ENCODE data around the gene NACC2. TPM values are rescaled to one million over a fixed set of nuclear protein-coding genes. Genes with fewer than 3 reads are reported as not detected.

NACC2 gene
- polyA plus RNA-seq, 3 donors = 8.1 to 32.4 (median 8.7) TPM

DNA sequence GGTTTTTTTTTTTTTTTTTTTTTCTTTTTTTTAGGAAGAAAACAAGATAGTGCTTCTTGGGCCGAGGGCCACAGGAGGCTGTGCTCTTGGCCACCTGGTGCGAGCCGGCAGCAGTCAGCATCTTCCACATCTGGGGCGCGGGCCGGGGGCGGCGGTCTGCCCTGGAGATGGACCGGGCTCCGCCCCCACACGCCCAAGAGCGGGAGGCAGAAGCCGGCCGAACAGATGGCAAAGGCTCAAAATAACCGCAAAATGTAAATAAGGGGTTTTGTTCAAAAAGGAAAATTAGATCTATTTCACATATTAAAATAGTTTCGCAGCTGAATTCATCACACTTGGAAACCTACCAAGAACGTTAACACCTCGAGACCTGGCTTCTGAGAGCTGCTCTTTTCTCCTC lies 82.4 kb downstream of the NACC2 start:
- Mint-ChIP-seq H3K36me3 (peaks cover 49 to 86% of the 10 kb centered on the region in 2 donors), H3K27me3 (ENCODE audit: low read depth in 3 of 3) (peaks cover 0 to 2% (median 0%) of the 10 kb centered on the region in 3 donors), H3K9me3 (peaks cover 0 to 2% (median 0%) of the 10 kb centered on the region in 7 donors), H3K27ac (no peak overlapping the region), H3K4me1 (no peaks in the 10 kb centered on the region), H3K4me3 (no peak overlapping the region)
- no peak overlapping the region for H3K4me3 ChIP-seq (replicated peaks in 1 of 3; ENCODE audit: low read depth in 2 of 3, low read length in 3 of 3)
- no peak overlapping the region for H3K9ac ChIP-seq (ENCODE audit: insufficient read depth, low read length, poor library complexity, severe bottlenecking)
- H3K27me3 ChIP-seq (ENCODE audit: control insufficient read depth in 2 of 2, insufficient read depth in 2 of 2, low read length in 2 of 2) = no peaks in the 10 kb centered on the region
- H2AFZ ChIP-seq (ENCODE audit: insufficient read depth, low read depth, low read length, poor library complexity, severe bottlenecking) = no peak overlapping the region
- no peak overlapping the region for H3K4me2 ChIP-seq (replicated peaks; ENCODE audit: extremely low read depth, low read length, poor library complexity, severe bottlenecking)
- TF ChIP-seq, protein P1, sequence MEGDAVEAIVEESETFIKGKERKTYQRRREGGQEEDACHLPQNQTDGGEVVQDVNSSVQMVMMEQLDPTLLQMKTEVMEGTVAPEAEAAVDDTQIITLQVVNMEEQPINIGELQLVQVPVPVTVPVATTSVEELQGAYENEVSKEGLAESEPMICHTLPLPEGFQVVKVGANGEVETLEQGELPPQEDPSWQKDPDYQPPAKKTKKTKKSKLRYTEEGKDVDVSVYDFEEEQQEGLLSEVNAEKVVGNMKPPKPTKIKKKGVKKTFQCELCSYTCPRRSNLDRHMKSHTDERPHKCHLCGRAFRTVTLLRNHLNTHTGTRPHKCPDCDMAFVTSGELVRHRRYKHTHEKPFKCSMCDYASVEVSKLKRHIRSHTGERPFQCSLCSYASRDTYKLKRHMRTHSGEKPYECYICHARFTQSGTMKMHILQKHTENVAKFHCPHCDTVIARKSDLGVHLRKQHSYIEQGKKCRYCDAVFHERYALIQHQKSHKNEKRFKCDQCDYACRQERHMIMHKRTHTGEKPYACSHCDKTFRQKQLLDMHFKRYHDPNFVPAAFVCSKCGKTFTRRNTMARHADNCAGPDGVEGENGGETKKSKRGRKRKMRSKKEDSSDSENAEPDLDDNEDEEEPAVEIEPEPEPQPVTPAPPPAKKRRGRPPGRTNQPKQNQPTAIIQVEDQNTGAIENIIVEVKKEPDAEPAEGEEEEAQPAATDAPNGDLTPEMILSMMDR (IDR thresholded peaks at IDR 0.05) = no peak
- peaks cover 100% of the 10 kb centered on the region for H4K20me1 ChIP-seq (ENCODE audit: insufficient read depth, low read length)
- DNase-seq = no peak
- no peaks in the 10 kb centered on the region for H3K4me1 ChIP-seq (ENCODE audit: control insufficient read depth in 1 of 2, insufficient read depth in 2 of 2, low read length in 2 of 2)
- H3K27ac ChIP-seq (ENCODE audit: low read depth in 1 of 2, low read length in 2 of 2) = no peak overlapping the region
- intact Hi-C loops (cut with micrococcal nuclease) = no loop called here
- H3K9me3 ChIP-seq (replicated peaks in 1 of 2; ENCODE audit: control insufficient read depth in 1 of 2, insufficient read depth in 1 of 2, low read length in 2 of 2) = no peaks in the 10 kb centered on the region
- H3K36me3 ChIP-seq (replicated peaks in 1 of 2; ENCODE audit: control insufficient read depth in 1 of 2, insufficient read depth in 2 of 2, low read length in 2 of 2) = peaks cover 84 to 89% of the 10 kb centered on the region in 2 donors
- peaks cover 36% of the 10 kb centered on the region for H3K79me2 ChIP-seq (ENCODE audit: insufficient read depth, low read length)
- 100% methylated on average over 5 of the region's 18 CpGs for WGBS (ENCODE audit: insufficient coverage)

DNA sequence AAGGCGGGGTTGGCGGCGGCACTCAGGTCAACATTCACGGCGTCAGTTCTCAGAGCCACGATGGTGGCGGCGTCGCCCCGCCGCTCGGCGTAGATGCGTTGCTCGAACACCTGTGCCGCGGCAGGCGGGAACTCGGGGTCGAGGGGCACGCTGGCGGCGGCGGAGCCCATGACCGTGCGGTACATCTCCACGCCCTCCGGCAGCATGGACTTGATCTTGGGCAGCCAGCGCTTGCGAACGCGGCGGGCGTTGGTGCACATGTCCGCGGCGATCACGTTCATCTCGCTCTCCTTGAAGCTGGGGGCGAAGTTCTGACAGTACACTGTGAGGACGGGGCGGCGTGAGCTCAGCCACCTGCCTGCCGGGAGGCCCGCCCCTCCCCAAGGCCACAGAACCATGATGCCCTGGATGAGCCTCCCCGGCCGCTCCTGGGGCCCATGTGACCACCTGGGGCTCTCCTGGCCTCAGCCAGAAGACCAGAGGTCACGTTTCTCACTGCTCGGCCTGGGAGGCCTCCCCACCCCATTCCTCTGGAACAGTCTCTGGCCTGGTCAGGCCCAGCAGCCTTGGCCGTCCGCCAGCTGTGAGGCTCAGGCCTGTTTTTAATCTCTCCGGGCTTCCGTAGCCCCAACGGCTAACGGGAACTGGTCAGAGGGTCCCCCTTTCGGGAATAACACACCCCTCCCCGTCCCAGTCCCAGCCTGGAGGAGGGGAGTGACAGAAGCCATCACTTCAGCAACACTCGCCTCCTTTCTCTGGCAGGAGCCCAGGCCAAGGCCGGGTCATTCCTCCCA lies 83.2 kb downstream of the NACC2 start:
- Mint-ChIP-seq H3K27ac (peak overlapping the region in 2 of 7 donors; percentile 32 to 69), H3K27me3 (ENCODE audit: low read depth in 3 of 3) (peaks cover 0 to 2% (median 0%) of the 10 kb centered on the region in 3 donors), H3K9me3 (peaks cover 0 to 2% (median 0%) of the 10 kb centered on the region in 7 donors), H3K36me3 (peaks cover 54 to 92% of the 10 kb centered on the region in 2 donors), H3K4me3 (no peak overlapping the region), H3K4me1 (no peaks in the 10 kb centered on the region)
- intact Hi-C loops (cut with micrococcal nuclease) = no loop called here
- peaks cover 82 to 97% of the 10 kb centered on the region in 2 donors for H3K36me3 ChIP-seq (replicated peaks in 1 of 2; ENCODE audit: control insufficient read depth in 1 of 2, insufficient read depth in 2 of 2, low read length in 2 of 2)
- no peaks in the 10 kb centered on the region for H3K27me3 ChIP-seq (ENCODE audit: control insufficient read depth in 2 of 2, insufficient read depth in 2 of 2, low read length in 2 of 2)
- H3K4me1 ChIP-seq (ENCODE audit: control insufficient read depth in 1 of 2, insufficient read depth in 2 of 2, low read length in 2 of 2) = no peaks in the 10 kb centered on the region
- 99% methylated on average over 50 of the region's 59 CpGs for WGBS (ENCODE audit: insufficient coverage)
- H4K20me1 ChIP-seq (ENCODE audit: insufficient read depth, low read length) = peaks cover 100% of the 10 kb centered on the region
- no peaks in the 10 kb centered on the region for H3K9me3 ChIP-seq (replicated peaks in 1 of 2; ENCODE audit: control insufficient read depth in 1 of 2, insufficient read depth in 1 of 2, low read length in 2 of 2)
- peaks cover 29% of the 10 kb centered on the region for H3K79me2 ChIP-seq (ENCODE audit: insufficient read depth, low read length)
- no peak overlapping the region for H3K4me3 ChIP-seq (replicated peaks in 1 of 3; ENCODE audit: low read depth in 2 of 3, low read length in 3 of 3)
- H3K9ac ChIP-seq (ENCODE audit: insufficient read depth, low read length, poor library complexity, severe bottlenecking) = no peak overlapping the region
- H3K27ac ChIP-seq (ENCODE audit: low read depth in 1 of 2, low read length in 2 of 2) = no peak overlapping the region
- H3K4me2 ChIP-seq (replicated peaks; ENCODE audit: extremely low read depth, low read length, poor library complexity, severe bottlenecking) = no peak overlapping the region
- no peak for DNase-seq
- no peak overlapping the region for H2AFZ ChIP-seq (ENCODE audit: insufficient read depth, low read depth, low read length, poor library complexity, severe bottlenecking)
- TF ChIP-seq, protein P1 (IDR thresholded peaks at IDR 0.05) = no peak

Measured in CD14-positive monocyte (primary cell).